Smooth muscle cell (in vitro differentiated cells): ENCODE results near the gene C1orf210. TPM values are rescaled to one million over a fixed set of nuclear protein-coding genes. Genes with fewer than 3 reads are reported as not detected.

Experiments
- DNase-seq: peaks from one replicate; lab custom pipeline; 2025; ENCODE audit not compliant: unreplicated experiment; lab: John Stamatoyannopoulos, UW
- H2AFZ ChIP-seq: fragments of 200-600 bp; sonication (generic); 2 replicates; pipeline ENCODE4 v1.6.0; 2016; ENCODE audit warnings: antibody characterized with exemption, low read depth, mild to moderate bottlenecking
- H3F3A ChIP-seq: fragments of 200-600 bp; sonication (generic); 2 replicates; pipeline ENCODE4 v1.6.0; 2017; ENCODE audit warnings: antibody characterized with exemption, low read depth
- H3K27ac ChIP-seq: fragments of 200-600 bp; sonication (generic); 2 replicates; pipeline ENCODE4 v1.5.1; 2016; ENCODE audit warnings: low read depth, mild to moderate bottlenecking
- H3K27me3 ChIP-seq: fragments of 200-600 bp; sonication (generic); 2 replicates; pipeline ENCODE4 v1.6.1; 2016; ENCODE audit warnings: low read depth, mild to moderate bottlenecking
- H3K36me3 ChIP-seq: fragments of 200-600 bp; sonication (generic); 2 replicates; pipeline ENCODE4 v1.5.1; 2016; ENCODE audit warnings: low read depth
- H3K4me1 ChIP-seq: fragments of 200-600 bp; sonication (generic); 2 replicates; pipeline ENCODE4 v1.5.1; 2016; ENCODE audit warnings: low read depth
- H3K4me2 ChIP-seq: fragments of 200-600 bp; sonication (generic); 2 replicates; pipeline ENCODE4 v1.6.0; 2016; ENCODE audit warnings: mild to moderate bottlenecking
- H3K4me3 ChIP-seq: fragments of 200-600 bp; sonication (generic); 2 replicates; pipeline ENCODE4 v1.5.1; 2016; ENCODE audit warnings: mild to moderate bottlenecking
- H3K79me2 ChIP-seq: fragments of 200-600 bp; sonication (generic); 2 replicates; pipeline ENCODE4 v1.6.0; 2016; ENCODE audit warnings: low read depth, mild to moderate bottlenecking
- H3K9ac ChIP-seq: fragments of 200-600 bp; sonication (generic); 2 replicates; pipeline ENCODE4 v1.6.0; 2016; ENCODE audit warnings: low read depth
- H3K9me3 ChIP-seq: fragments of 200-600 bp; sonication (generic); replicated peaks from 2 replicates; pipeline ENCODE4 v1.5.1; 2016; ENCODE audit warnings: low read depth
- H4K20me1 ChIP-seq: fragments of 200-600 bp; sonication (generic); 2 replicates; pipeline ENCODE4 v1.6.0; 2016; ENCODE audit warnings: low read depth
- CTCF ChIP-seq: fragments of 200-600 bp; sonication (generic); IDR thresholded peaks from 2 replicates; pipeline ENCODE4 v1.5.1; 2017; ENCODE audit warnings: borderline replicate concordance, mild to moderate bottlenecking, antibody characterized with exemption; ENCODE audit not compliant: insufficient read depth, poor library complexity, severe bottlenecking
- WGBS: methylation state at CpG from one replicate; pipeline ENCODE4 v1.1.7; 2016; ENCODE audit warnings: low lambda C conversion rate; 5-methylcytosine and 5-hydroxymethylcytosine counted together
- polyA plus RNA-seq: library from polyadenylated mRNA; unstranded; fragments of >200 nt; fragmentation: Nextera tagmentation; extraction: Ambion mirVana; gene quantifications from 2 replicates; pipeline ENCODE4 v1.2.1, GENCODE V29; 2016
- total RNA-seq: library from RNA; depleted of rRNA; stranded (reverse); fragments of >200 nt; gene quantifications from 2 replicates; pipeline ENCODE4 v1.2.3, GENCODE V29; 2014

C1orf210 gene
- total and polyA plus RNA-seq, 2 experiments from 2014 or later: 0.72 to 1.2 TPM

GRCh38 chr1:43319288-43319687 is 33.9 kb upstream of the C1orf210 start:
- no peaks in the 10 kb centered on the region for H3K27me3 ChIP-seq
- no peak overlapping the region for H3K27ac ChIP-seq
- WGBS: 95% methylated on average over 5 of the region's 5 CpGs
- no peak for DNase-seq
- no peak overlapping the region for H3K4me3 ChIP-seq
- no peaks in the 10 kb centered on the region for H3K9me3 ChIP-seq
- H3F3A ChIP-seq: no peaks in the 10 kb centered on the region
- H3K79me2 ChIP-seq: no peaks in the 10 kb centered on the region
- H3K36me3 ChIP-seq: no peaks in the 10 kb centered on the region
- no peaks in the 10 kb centered on the region for H4K20me1 ChIP-seq
- H3K4me2 ChIP-seq: no peak overlapping the region
- H3K4me1 ChIP-seq: no peaks in the 10 kb centered on the region
- H2AFZ ChIP-seq: no peak overlapping the region
- no peak overlapping the region for H3K9ac ChIP-seq
- TF ChIP-seq CTCF: no peak

GRCh38 chr1:43318831-43319230 is 33.5 kb upstream of the C1orf210 start:
- Histone ChIP-seq H3K4me3 (no peak overlapping the region), H2AFZ (no peak overlapping the region), H3K4me2 (no peak overlapping the region), H3K4me1 (no peaks in the 10 kb centered on the region), H4K20me1 (no peaks in the 10 kb centered on the region), H3K36me3 (no peaks in the 10 kb centered on the region), H3K79me2 (no peaks in the 10 kb centered on the region), H3K27ac (no peak overlapping the region), H3K9ac (no peak overlapping the region), H3K27me3 (no peaks in the 10 kb centered on the region), H3K9me3 (no peaks in the 10 kb centered on the region), H3F3A (no peaks in the 10 kb centered on the region)
- WGBS: 80% methylated on average over 4 of the region's 4 CpGs
- no peak for DNase-seq
- TF ChIP-seq CTCF: no peak

DNA sequence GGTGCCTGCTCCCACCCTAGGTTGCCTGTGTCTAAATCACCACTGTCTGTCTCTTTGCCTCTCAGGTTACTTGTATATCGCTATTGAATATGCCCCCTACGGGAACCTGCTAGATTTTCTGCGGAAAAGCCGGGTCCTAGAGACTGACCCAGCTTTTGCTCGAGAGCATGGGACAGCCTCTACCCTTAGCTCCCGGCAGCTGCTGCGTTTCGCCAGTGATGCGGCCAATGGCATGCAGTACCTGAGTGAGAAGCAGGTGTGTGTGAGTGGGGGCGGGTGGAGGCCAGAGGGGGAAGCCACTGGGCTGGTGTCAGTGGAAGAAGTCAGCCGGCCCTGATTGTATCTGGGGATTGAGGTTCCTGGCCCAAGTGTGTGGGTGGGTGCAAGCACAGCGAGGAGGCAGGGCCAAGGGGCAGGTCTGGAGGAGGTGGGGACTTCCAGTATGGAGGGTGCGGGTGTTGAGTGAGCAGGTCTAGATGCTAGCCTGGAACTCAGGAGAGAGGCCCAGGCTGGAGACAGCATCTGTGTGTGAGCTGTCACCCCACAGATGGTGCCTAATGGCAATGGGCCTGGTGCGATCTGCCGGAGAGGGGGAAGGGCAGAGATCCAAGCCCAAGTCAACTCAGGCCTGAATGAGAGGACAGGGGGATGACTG is 32.6 kb upstream of the C1orf210 start:
- Histone ChIP-seq H3K4me3 (no peak overlapping the region), H3K36me3 (no peaks in the 10 kb centered on the region), H2AFZ (no peak overlapping the region), H3K27me3 (no peaks in the 10 kb centered on the region), H4K20me1 (no peaks in the 10 kb centered on the region), H3K9me3 (no peaks in the 10 kb centered on the region), H3K4me1 (no peaks in the 10 kb centered on the region), H3K79me2 (no peaks in the 10 kb centered on the region), H3K27ac (no peak overlapping the region), H3K9ac (no peak overlapping the region), H3K4me2 (no peak overlapping the region), H3F3A (no peaks in the 10 kb centered on the region)
- 87% methylated on average over 15 of the region's 15 CpGs for WGBS
- TF ChIP-seq CTCF: no peak
- DNase-seq: no peak
